OCI-LY3 (cell line): ENCODE data around the gene INS.

Experiments used
- H2AFZ ChIP-seq: fragments of 200-600, 300-600 bp; shearing (Covaris generic); 2 replicates; pipeline ENCODE4 v1.6.0; 2014; ENCODE audit warnings: antibody characterized with exemption, low read depth, low read length
- H3K27ac ChIP-seq: fragments of 200-600, 300-600 bp; sonication (generic); 2 replicates; pipeline ENCODE4 v1.5.1; 2014; ENCODE audit warnings: mild to moderate bottlenecking, low read length, moderate library complexity, mixed read lengths
- H3K27me3 ChIP-seq: fragments of 200-600, 300-600 bp; sonication (generic); 2 replicates; pipeline ENCODE4 v1.6.1; 2014; ENCODE audit warnings: low read depth, low read length, mixed read lengths
- H3K36me3 ChIP-seq: fragments of 200-600, 300-600 bp; sonication (generic); replicated peaks from 2 replicates; pipeline ENCODE3; 2014; ENCODE audit warnings: low read depth, low read length, mixed read lengths
- H3K4me1 ChIP-seq: fragments of 300-600, 200-600 bp; sonication (generic); 2 replicates; pipeline ENCODE4 v1.6.1; 2014; ENCODE audit warnings: low read length, mixed read lengths
- H3K4me2 ChIP-seq: fragments of 200-600, 300-600 bp; sonication (generic); 2 replicates; pipeline ENCODE4 v1.6.1; 2014; ENCODE audit warnings: low read length, mixed read lengths
- H3K4me3 ChIP-seq: fragments of 300-600, 200-600 bp; sonication (generic); 2 replicates; pipeline ENCODE4 v1.5.1; 2014; ENCODE audit warnings: antibody characterized with exemption, mild to moderate bottlenecking, low read length, moderate library complexity
- H3K79me2 ChIP-seq: fragments of 300-600, 200-600 bp; shearing (Covaris generic); 2 replicates; pipeline ENCODE4 v1.6.1; 2014; ENCODE audit warnings: mild to moderate bottlenecking, low read length, mixed read lengths
- H3K9ac ChIP-seq: fragments of 300-600, 200-600 bp; shearing (Covaris generic); 2 replicates; pipeline ENCODE4 v1.6.0; 2014; ENCODE audit warnings: mild to moderate bottlenecking, low read length, moderate library complexity
- H3K9me3 ChIP-seq: fragments of 200-600, 300-600 bp; shearing (Covaris generic); 2 replicates; pipeline ENCODE4 v1.6.1; 2014; ENCODE audit warnings: low read length, mixed read lengths; ENCODE audit not compliant: insufficient read depth
- H4K20me1 ChIP-seq: fragments of 200-600, 300-600 bp; sonication (generic); 2 replicates; pipeline ENCODE4 v1.6.1; 2016; ENCODE audit warnings: low read length, mixed read lengths; ENCODE audit not compliant: insufficient read depth
- EZH2phosphoT487 ChIP-seq: fragments of 200-600 bp; shearing (Covaris generic); IDR thresholded peaks from 2 replicates; pipeline ENCODE4 v1.6.1; 2018; ENCODE audit warnings: antibody characterized with exemption, mixed run types, low read depth
- TF ChIP-seq, protein P1 (sequence below): fragments of 200-600, 300-600 bp; sonication (generic); IDR thresholded peaks from 2 replicates; pipeline ENCODE4 v1.5.1; 2014; ENCODE audit warnings: antibody characterized with exemption, low read length, low read depth

INS gene

DNA sequence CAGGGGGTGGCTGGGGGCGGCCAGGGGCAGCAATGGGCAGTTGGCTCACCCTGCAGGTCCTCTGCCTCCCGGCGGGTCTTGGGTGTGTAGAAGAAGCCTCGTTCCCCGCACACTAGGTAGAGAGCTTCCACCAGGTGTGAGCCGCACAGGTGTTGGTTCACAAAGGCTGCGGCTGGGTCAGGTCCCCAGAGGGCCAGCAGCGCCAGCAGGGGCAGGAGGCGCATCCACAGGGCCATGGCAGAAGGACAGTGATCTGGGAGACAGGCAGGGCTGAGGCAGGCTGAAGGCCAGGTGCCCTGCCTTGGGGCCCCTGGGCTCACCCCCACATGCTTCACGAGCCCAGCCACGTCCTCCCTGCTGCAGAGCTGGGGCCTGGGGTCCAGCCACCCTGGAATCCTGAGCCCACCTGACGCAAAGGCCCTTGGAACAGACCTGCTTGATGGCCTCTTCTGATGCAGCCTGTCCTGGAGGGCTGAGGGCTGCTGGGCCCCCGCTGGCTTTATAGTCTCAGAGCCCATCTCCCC, at the start of gene INS:
TSS of gene INS (minus strand) at position 474 of the 524 bp plus-strand sequence. CDS start at position 236, 238 bp downstream.
- no peak for TF ChIP-seq EZH2phosphoT487
- TF ChIP-seq, protein P1, sequence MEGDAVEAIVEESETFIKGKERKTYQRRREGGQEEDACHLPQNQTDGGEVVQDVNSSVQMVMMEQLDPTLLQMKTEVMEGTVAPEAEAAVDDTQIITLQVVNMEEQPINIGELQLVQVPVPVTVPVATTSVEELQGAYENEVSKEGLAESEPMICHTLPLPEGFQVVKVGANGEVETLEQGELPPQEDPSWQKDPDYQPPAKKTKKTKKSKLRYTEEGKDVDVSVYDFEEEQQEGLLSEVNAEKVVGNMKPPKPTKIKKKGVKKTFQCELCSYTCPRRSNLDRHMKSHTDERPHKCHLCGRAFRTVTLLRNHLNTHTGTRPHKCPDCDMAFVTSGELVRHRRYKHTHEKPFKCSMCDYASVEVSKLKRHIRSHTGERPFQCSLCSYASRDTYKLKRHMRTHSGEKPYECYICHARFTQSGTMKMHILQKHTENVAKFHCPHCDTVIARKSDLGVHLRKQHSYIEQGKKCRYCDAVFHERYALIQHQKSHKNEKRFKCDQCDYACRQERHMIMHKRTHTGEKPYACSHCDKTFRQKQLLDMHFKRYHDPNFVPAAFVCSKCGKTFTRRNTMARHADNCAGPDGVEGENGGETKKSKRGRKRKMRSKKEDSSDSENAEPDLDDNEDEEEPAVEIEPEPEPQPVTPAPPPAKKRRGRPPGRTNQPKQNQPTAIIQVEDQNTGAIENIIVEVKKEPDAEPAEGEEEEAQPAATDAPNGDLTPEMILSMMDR, result no peak
- H3K27ac ChIP-seq, result no peak within 1 kb of the TSS
- H3K9me3 ChIP-seq, result no peaks in the 10 kb centered on the region
- no peak within 1 kb of the TSS for H3K9ac ChIP-seq
- H2AFZ ChIP-seq, result no peak within 1 kb of the TSS
- H3K4me1 ChIP-seq, result no peaks in the 10 kb centered on the region
- no peaks in the 10 kb centered on the region for H3K27me3 ChIP-seq
- no peaks in the 10 kb centered on the region for H3K79me2 ChIP-seq
- H3K4me2 ChIP-seq, result no peak within 1 kb of the TSS
- H3K4me3 ChIP-seq, result no peak within 1 kb of the TSS
- H4K20me1 ChIP-seq, result no peaks in the 10 kb centered on the region
- H3K36me3 ChIP-seq, result no peaks in the 10 kb centered on the region

DNA sequence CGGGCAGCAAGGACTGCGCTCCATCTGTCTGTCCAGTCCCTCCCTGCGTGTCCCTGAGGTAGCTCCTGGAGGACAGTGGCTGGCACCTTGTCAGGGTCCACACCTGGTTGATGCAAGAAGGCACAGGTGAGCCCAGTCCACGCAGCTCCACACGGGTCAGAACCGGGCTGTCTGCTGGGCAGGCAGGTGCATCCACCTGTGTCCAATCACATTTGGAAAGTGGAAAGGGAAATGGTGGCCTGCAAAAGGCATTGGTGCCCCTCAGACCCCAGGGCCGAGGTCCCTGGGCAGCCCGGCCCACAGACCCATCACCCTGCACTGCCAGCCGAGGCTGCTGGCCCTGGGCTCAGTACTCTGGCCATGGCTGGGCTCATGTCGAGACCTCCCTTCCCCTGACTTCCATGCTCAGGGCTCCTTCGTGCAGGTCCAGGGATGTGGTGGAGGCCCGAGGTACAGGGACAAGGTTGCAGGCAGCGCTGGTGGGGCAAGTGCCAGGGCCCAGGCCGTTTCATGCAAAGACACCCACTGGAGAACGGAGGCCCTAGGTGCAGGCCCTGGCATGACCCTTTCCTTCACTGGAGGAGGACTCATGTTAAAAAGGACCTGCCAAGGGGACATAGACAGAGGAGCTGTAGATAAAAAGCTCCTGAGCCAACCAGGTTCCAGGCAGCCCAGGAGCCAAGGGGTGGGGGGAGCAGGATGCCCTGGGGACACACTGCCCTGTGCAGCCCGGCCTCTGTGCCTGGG, 49.5 kb upstream of the INS start:
- no peaks in the 10 kb centered on the region for H3K36me3 ChIP-seq
- no peak overlapping the region for H3K9ac ChIP-seq
- H3K4me1 ChIP-seq, result no peaks in the 10 kb centered on the region
- H3K4me2 ChIP-seq, result no peak overlapping the region
- H3K4me3 ChIP-seq, result no peak overlapping the region
- no peak overlapping the region for H3K27ac ChIP-seq
- H3K27me3 ChIP-seq, result no peaks in the 10 kb centered on the region
- no peaks in the 10 kb centered on the region for H4K20me1 ChIP-seq
- no peaks in the 10 kb centered on the region for H3K9me3 ChIP-seq
- no peaks in the 10 kb centered on the region for H3K79me2 ChIP-seq
- TF ChIP-seq EZH2phosphoT487, result no peak
- TF ChIP-seq, protein P1, result no peak
- no peak overlapping the region for H2AFZ ChIP-seq

DNA sequence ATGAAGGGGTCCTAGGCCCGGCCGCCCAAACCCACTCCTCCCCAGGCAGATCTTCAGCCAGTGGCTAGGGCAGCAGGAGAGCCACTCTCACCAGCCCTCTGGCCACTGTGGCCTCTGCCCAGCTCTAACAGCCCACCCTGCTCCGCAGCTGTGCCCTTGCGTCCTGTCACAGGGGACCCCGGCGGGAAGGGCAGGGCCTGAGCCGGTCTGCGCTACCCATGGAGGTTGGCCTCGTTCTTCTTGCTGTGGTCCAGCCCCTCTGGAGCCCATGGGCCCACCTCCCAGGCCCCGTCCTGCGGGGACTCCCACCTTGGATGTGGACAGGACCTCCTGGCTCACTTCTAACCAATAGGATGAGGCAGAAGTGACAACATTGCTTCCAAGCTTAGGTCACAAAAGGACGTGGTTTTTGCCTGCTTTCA, 48.9 kb upstream of the INS start:
- no peak overlapping the region for H3K27ac ChIP-seq
- H3K9ac ChIP-seq, result no peak overlapping the region
- no peaks in the 10 kb centered on the region for H3K27me3 ChIP-seq
- no peaks in the 10 kb centered on the region for H3K79me2 ChIP-seq
- no peaks in the 10 kb centered on the region for H3K9me3 ChIP-seq
- TF ChIP-seq, protein P1, result no peak
- no peak for TF ChIP-seq EZH2phosphoT487
- H3K4me1 ChIP-seq, result no peaks in the 10 kb centered on the region
- no peaks in the 10 kb centered on the region for H4K20me1 ChIP-seq
- no peaks in the 10 kb centered on the region for H3K36me3 ChIP-seq
- H3K4me2 ChIP-seq, result no peak overlapping the region
- H3K4me3 ChIP-seq, result no peak overlapping the region
- no peak overlapping the region for H2AFZ ChIP-seq

DNA sequence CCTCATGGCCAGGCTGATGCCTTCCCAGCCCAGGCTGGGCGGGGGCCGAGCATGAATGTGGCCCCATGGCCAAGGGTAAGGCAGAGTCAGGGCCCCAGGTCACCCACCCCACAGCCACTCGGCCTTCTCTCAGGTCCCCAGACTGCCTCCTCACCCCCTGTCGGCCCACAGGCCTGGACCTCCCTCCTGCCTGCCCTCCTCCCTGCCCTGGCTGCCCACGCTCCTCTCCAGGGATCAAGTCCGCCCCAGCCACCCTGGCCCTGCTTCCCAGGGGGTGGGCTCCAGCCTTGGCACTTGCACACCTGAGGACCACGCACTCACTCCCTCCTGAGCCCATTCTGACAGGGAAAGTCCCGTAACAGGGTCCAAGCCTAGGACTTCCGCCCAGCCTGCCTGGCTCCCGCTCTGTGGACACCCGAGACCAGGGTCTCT, 48.4 kb upstream of the INS start:
- Histone ChIP-seq H4K20me1 (no peaks in the 10 kb centered on the region), H2AFZ (no peak overlapping the region), H3K4me2 (no peak overlapping the region), H3K27ac (no peak overlapping the region), H3K27me3 (no peaks in the 10 kb centered on the region), H3K9me3 (no peaks in the 10 kb centered on the region), H3K4me3 (no peak overlapping the region), H3K79me2 (no peaks in the 10 kb centered on the region), H3K36me3 (no peaks in the 10 kb centered on the region), H3K9ac (no peak overlapping the region), H3K4me1 (no peaks in the 10 kb centered on the region)
- no peak for TF ChIP-seq EZH2phosphoT487
- TF ChIP-seq, protein P1, result no peak
